ENCODE results near the gene COL23A1. TPM values are rescaled to one million over a fixed set of nuclear protein-coding genes. Genes with fewer than 3 reads are reported as not detected.
A peak's percentile ranks its signal among the peaks of the same experiment; 100 is the strongest.

Gene COL23A1
- total and polyA plus RNA-seq, 8 donors: 0.06 to 0.68 (median 0.33) TPM; not detected in 2

DNA sequence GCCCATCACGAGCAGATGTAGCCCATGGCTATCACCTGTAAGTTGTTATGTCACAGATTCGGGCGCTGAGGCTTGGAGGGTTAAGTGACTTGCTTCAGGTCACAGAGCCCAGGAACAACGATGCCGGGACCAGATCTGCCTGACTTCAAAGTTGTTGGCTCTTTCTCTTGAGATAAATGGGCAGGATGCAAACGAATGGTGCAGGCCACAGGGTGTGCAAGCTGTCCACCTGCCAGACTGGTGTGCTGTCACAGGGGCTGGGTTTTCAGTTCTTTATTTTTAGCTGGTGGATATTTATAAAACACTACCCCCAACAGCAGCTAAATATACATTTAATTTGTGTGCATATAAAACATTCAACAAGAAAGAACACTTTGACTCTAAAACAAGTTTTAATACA is 339.9 kb downstream of the COL23A1 start:
- FAIRE-seq: no peak
- WGBS, 2 donors: 59 to 60% methylated on average over 6 of the region's 6 CpGs

GRCh38 chr5:178249191-178249989 is 340.8 kb downstream of the COL23A1 start:
- H3K27ac ChIP-seq: no peak overlapping the region
- H3K4me3 ChIP-seq: no peak overlapping the region
- TF ChIP-seq CTCF (IDR thresholded peaks at IDR 0.05): no peak
- intact Hi-C loops (cut with DNase I): no loop called here
- H3K9me3 ChIP-seq: no peaks in the 10 kb centered on the region
- WGBS, 2 donors: 67 to 72% methylated on average over 12 to 13 of the region's 13 CpGs
- no peaks in the 10 kb centered on the region for H3K4me1 ChIP-seq
- no peak for FAIRE-seq
- DNase-seq: peak in 1 of 6 donors; percentile 41
- H3K27me3 ChIP-seq: no peaks in the 10 kb centered on the region
- no peaks in the 10 kb centered on the region for H3K36me3 ChIP-seq
- peak in 1 of 4 donors; percentile 65 for ATAC-seq

More for the DNA sequence above, 339.9 kb downstream of the COL23A1 start:
- H3K36me3 ChIP-seq: no peaks in the 10 kb centered on the region
- no peak for DNase-seq
- no peaks in the 10 kb centered on the region for H3K4me1 ChIP-seq
- H3K27me3 ChIP-seq: no peaks in the 10 kb centered on the region
- no peak overlapping the region for H3K27ac ChIP-seq
- intact Hi-C loops (cut with DNase I): no loop called here
- H3K4me3 ChIP-seq: no peak overlapping the region
- no peak for TF ChIP-seq CTCF (IDR thresholded peaks at IDR 0.05)
- ATAC-seq: no peak
- H3K9me3 ChIP-seq: no peaks in the 10 kb centered on the region

GRCh38 chr5:178248750-178249149 is 341.4 kb downstream of the COL23A1 start:
- H3K9me3 ChIP-seq: no peaks in the 10 kb centered on the region
- no peaks in the 10 kb centered on the region for H3K36me3 ChIP-seq
- FAIRE-seq: no peak
- DNase-seq: peak in 1 of 6 donors; percentile 52
- H3K4me3 ChIP-seq: no peak overlapping the region
- no peak for ATAC-seq
- 83 to 89% methylated on average over 16 to 18 of the region's 18 CpGs for WGBS, 2 donors
- no peak for TF ChIP-seq CTCF (IDR thresholded peaks at IDR 0.05)
- intact Hi-C loops (cut with DNase I): no loop called here
- H3K27me3 ChIP-seq: no peaks in the 10 kb centered on the region
- H3K27ac ChIP-seq: no peak overlapping the region
- no peaks in the 10 kb centered on the region for H3K4me1 ChIP-seq

- ATAC-seq (no peak), FAIRE-seq (no peak), DNase-seq (peak in 1 of 6 donors; percentile 35)
- Histone ChIP-seq H3K4me1 (no peaks in the 10 kb centered on the region), H3K9me3 (no peaks in the 10 kb centered on the region), H3K36me3 (no peaks in the 10 kb centered on the region), H3K4me3 (no peak overlapping the region), H3K27me3 (no peaks in the 10 kb centered on the region), H3K27ac (no peak overlapping the region)
- 50 to 55% methylated on average over 24 of the region's 24 CpGs for WGBS, 2 donors
- intact Hi-C loops (cut with DNase I): no loop called here
- TF ChIP-seq CTCF (IDR thresholded peaks at IDR 0.05): no peak
Measured at GRCh38 chr5:178247481-178248456, 342.4 kb downstream of the COL23A1 start.
